ENCODE results near the gene SPDEF.

GRCh38 chr6:34600796-34601195 is 44.7 kb upstream of the SPDEF start:
- TF ChIP-seq CTCF (IDR thresholded peaks at IDR 0.05 in 4 of 5, conservative IDR thresholded peaks at IDR 0.05 in 1 of 5) (no peak), POLR2A (IDR thresholded peaks at IDR 0.05) (no peak)

Data from gastrocnemius medialis (tissue), 4 donors.